Adrenal gland (tissue), 5 donors: ENCODE results near the gene E2F8.

Experiments
- CTCF ChIP-seq, 6 experiments: fragments of 450-650 bp in 4 of 6; fragments of 200-600 bp in 2 of 6; sonication (generic) in 1 of 6; IDR thresholded peaks; 1 replicate in 5 of 6; 2 replicates in 1 of 6; pipeline versions ENCODE4 v1.5.1 to v1.8.0; 2016 to 2021; ENCODE audit warnings: antibody characterized with exemption in 6 of 6, mild to moderate bottlenecking in 2 of 6, moderate library complexity in 1 of 6
- POLR2A ChIP-seq, 2 donors: fragments of 450-650 bp; IDR thresholded peaks; one replicate each; pipeline ENCODE4 v1.6.1; 2017; ENCODE audit warnings: antibody characterized with exemption in 2 of 2, mild to moderate bottlenecking in 2 of 2, moderate library complexity in 1 of 2
- donor health status: DM: no; HTN: no; CAD: no.

- TF ChIP-seq CTCF (IDR thresholded peaks at IDR 0.05) (no peak), POLR2A (IDR thresholded peaks at IDR 0.05) (no peak)
These were observed 38.8 kb downstream of the E2F8 start, which contains the start of gene CSRP3 for GRCh38 chr11:19201737-19202605.
